Hepatocyte (in vitro differentiated cells): ENCODE results near the gene PHF14. TPM values are rescaled to one million over a fixed set of nuclear protein-coding genes. Genes with fewer than 3 reads are reported as not detected.

ENCODE experiments used
- DNase-seq: peaks from one replicate; pipeline ENCODE4 v3.0.0-alpha.2; 2016; ENCODE audit warnings: low spot score
- H2AFZ ChIP-seq: fragments of 200-600 bp; sonication (generic); 2 replicates; pipeline ENCODE4 v1.6.0; 2016; ENCODE audit warnings: antibody characterized with exemption, mild to moderate bottlenecking
- H3K27ac ChIP-seq: fragments of 200-600 bp; sonication (generic); 2 replicates; pipeline ENCODE4 v1.5.1; 2016; ENCODE audit warnings: mild to moderate bottlenecking
- H3K27me3 ChIP-seq: fragments of 200-600 bp; sonication (generic); 2 replicates; pipeline ENCODE4 v1.6.1; 2016
- H3K36me3 ChIP-seq: fragments of 200-600 bp; sonication (generic); replicated peaks from 2 replicates; pipeline ENCODE4 v1.5.1; 2016; ENCODE audit warnings: low read depth; ENCODE audit not compliant: insufficient read depth
- H3K4me1 ChIP-seq: fragments of 200-600 bp; sonication (generic); 2 replicates; pipeline ENCODE4 v1.5.1; 2016; ENCODE audit warnings: mild to moderate bottlenecking, moderate library complexity; ENCODE audit not compliant: insufficient read depth
- H3K4me2 ChIP-seq: fragments of 200-600 bp; sonication (generic); 2 replicates; pipeline ENCODE4 v1.6.0; 2016
- H3K4me3 ChIP-seq: fragments of 200-600 bp; sonication (generic); 2 replicates; pipeline ENCODE4 v1.5.1; 2016; ENCODE audit warnings: mild to moderate bottlenecking
- H3K79me2 ChIP-seq: fragments of 200-600 bp; sonication (generic); 2 replicates; pipeline ENCODE4 v1.6.0; 2017; ENCODE audit warnings: mild to moderate bottlenecking
- H3K9me2 ChIP-seq: fragments of 200-600 bp; sonication (generic); replicated peaks from 2 replicates; pipeline ENCODE4 v1.6.0; 2017; ENCODE audit warnings: mild to moderate bottlenecking; ENCODE audit not compliant: insufficient read depth
- H3K9me3 ChIP-seq: fragments of 200-600 bp; sonication (generic); 2 replicates; pipeline ENCODE4 v1.5.1; 2016; ENCODE audit warnings: low read depth, mild to moderate bottlenecking
- H4K20me1 ChIP-seq: fragments of 200-600 bp; sonication (generic); 2 replicates; pipeline ENCODE4 v1.6.0; 2016; ENCODE audit warnings: mild to moderate bottlenecking; ENCODE audit not compliant: insufficient read depth, poor library complexity, severe bottlenecking
- CTCF ChIP-seq: fragments of 200-600 bp; sonication (generic); IDR thresholded peaks from 2 replicates; pipeline ENCODE4 v1.5.1; 2016; ENCODE audit warnings: antibody characterized with exemption, mild to moderate bottlenecking; ENCODE audit not compliant: poor library complexity
- EZH2 ChIP-seq: fragments of 200-600 bp; sonication (generic); IDR thresholded peaks from 2 replicates; pipeline ENCODE4 v1.6.1; 2016; ENCODE audit warnings: antibody characterized with exemption, mild to moderate bottlenecking, borderline replicate concordance
- EZH2phosphoT487 ChIP-seq: fragments of 200-600 bp; sonication (generic); IDR thresholded peaks from one replicate; pipeline ENCODE4 v1.6.1; 2018; ENCODE audit warnings: antibody characterized with exemption, mild to moderate bottlenecking, low read depth, moderate library complexity; ENCODE audit not compliant: unreplicated experiment, severe bottlenecking
- WGBS: methylation state at CpG from one replicate; pipeline ENCODE4 v1.1.6; 2016; ENCODE audit warnings: low lambda C conversion rate; ENCODE audit errors: missing lambda C conversion rate; 5-methylcytosine and 5-hydroxymethylcytosine counted together
- polyA plus RNA-seq: library from polyadenylated mRNA; unstranded; fragments of >200 nt; fragmentation: Nextera tagmentation; extraction: Ambion mirVana; gene quantifications from 2 replicates; pipeline ENCODE4 v1.2.1, GENCODE V29; 2016
- total RNA-seq: library from RNA; depleted of rRNA; stranded (reverse); fragments of >200 nt; gene quantifications from 2 replicates; pipeline ENCODE4 v1.2.3, GENCODE V29; 2014

Gene PHF14
- total and polyA plus RNA-seq, 2 experiments from 2014 or later = 31.5 to 49.1 TPM

DNA sequence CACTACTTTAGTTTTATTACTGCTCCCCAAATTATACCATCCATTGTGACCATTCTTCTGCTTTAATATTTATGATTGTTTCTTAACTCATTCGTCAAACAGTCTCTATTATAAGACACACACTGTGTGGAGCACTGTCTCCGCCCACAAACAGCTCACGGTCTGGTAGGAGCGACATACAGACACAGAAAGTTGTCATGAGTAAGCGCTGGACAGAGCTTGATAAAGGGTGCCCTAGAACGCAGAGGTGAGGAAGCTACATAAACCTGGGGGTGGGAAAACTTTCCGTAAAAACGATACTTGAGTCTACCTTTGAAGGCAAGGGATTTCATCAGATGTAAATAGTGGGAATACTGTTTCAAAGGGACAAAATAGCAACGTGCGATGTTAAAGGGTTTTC is 207.9 kb downstream of the PHF14 start:
- Histone ChIP-seq H3K27me3 (no peaks in the 10 kb centered on the region), H3K79me2 (no peaks in the 10 kb centered on the region), H3K4me3 (no peak overlapping the region), H3K4me2 (no peak overlapping the region), H3K9me3 (no peaks in the 10 kb centered on the region), H3K9me2 (no peaks in the 10 kb centered on the region), H2AFZ (no peak overlapping the region), H3K4me1 (no peaks in the 10 kb centered on the region), H3K27ac (no peak overlapping the region), H4K20me1 (no peaks in the 10 kb centered on the region), H3K36me3 (no peaks in the 10 kb centered on the region)
- TF ChIP-seq EZH2 (no peak), CTCF (no peak), EZH2phosphoT487 (no peak)
- DNase-seq = no peak
- 89% methylated on average over 10 of the region's 10 CpGs for WGBS

- Histone ChIP-seq H3K4me3 (no peak overlapping the region), H2AFZ (no peak overlapping the region), H3K9me3 (no peaks in the 10 kb centered on the region), H3K36me3 (no peaks in the 10 kb centered on the region), H3K4me1 (no peaks in the 10 kb centered on the region), H3K27me3 (no peaks in the 10 kb centered on the region), H3K79me2 (no peaks in the 10 kb centered on the region), H3K4me2 (no peak overlapping the region), H3K27ac (no peak overlapping the region), H4K20me1 (no peaks in the 10 kb centered on the region), H3K9me2 (no peaks in the 10 kb centered on the region)
- no peak for TF ChIP-seq EZH2
- no peak for TF ChIP-seq EZH2phosphoT487
- no peak for TF ChIP-seq CTCF
- WGBS = 70% methylated on average over 1 of the region's 1 CpG
- DNase-seq = no peak
Observed at GRCh38 chr7:11182736-11183135, 209.1 kb downstream of the PHF14 start.

GRCh38 chr7:11185179-11185815 is 211.6 kb downstream of the PHF14 start:
- Histone ChIP-seq H3K36me3 (no peaks in the 10 kb centered on the region), H2AFZ (no peak overlapping the region), H3K4me3 (no peak overlapping the region), H3K4me1 (no peaks in the 10 kb centered on the region), H3K9me3 (no peaks in the 10 kb centered on the region), H4K20me1 (no peaks in the 10 kb centered on the region), H3K9me2 (no peaks in the 10 kb centered on the region), H3K4me2 (no peak overlapping the region), H3K79me2 (no peaks in the 10 kb centered on the region), H3K27ac (no peak overlapping the region), H3K27me3 (no peaks in the 10 kb centered on the region)
- TF ChIP-seq EZH2phosphoT487 = no peak
- no peak for TF ChIP-seq EZH2
- TF ChIP-seq CTCF = no peak
- WGBS = 54% methylated on average over 4 of the region's 4 CpGs
- no peak for DNase-seq
